A673 (cell line): ENCODE data around the gene MSRB1. TPM values are rescaled to one million over a fixed set of nuclear protein-coding genes. Genes with fewer than 3 reads are reported as not detected.
A peak's percentile ranks its signal among the peaks of the same experiment; 100 is the strongest.

Experiments used
- BruUV-seq: library from RNA; stranded (reverse); fragments of 400-500 nt; replicated peaks from 2 replicates; lab custom pipeline; 2021; lab: Mats Ljungman, UMichigan
- CTCF ChIA-PET: fragments of 300-600 bp; sonication (Branson Sonifier 250); formaldehyde crosslinking; loops from one replicate; lab custom pipeline; 2022; ENCODE audit warnings: antibody characterized with exemption; lab: Charles Lee
- POLR2A ChIA-PET: fragments of 300-600 bp; sonication (Branson Sonifier 250); formaldehyde crosslinking; loops from one replicate; lab custom pipeline; 2022; ENCODE audit warnings: antibody characterized with exemption; ENCODE audit not compliant: low non-redundant PET; lab: Charles Lee
- DNase-seq: peaks from one replicate; pipeline ENCODE4 v3.0.0-alpha.2; 2015; ENCODE audit warnings: low spot score
- H3K27ac ChIP-seq: fragments of 200-600 bp; sonication (generic); 2 replicates; pipeline ENCODE4 v1.5.1; 2016; ENCODE audit warnings: mixed run types, low read depth, mild to moderate bottlenecking, mixed read lengths, antibody characterized with exemption, low read length; ENCODE audit not compliant: poor library complexity, severe bottlenecking
- H3K27me3 ChIP-seq: fragments of 200-600 bp; sonication (generic); replicated peaks from 2 replicates; pipeline ENCODE4 v1.6.1; 2017; ENCODE audit warnings: mixed run types, low read depth, mild to moderate bottlenecking, mixed read lengths, antibody characterized with exemption, low read length; ENCODE audit not compliant: insufficient read depth, poor library complexity
- H3K36me3 ChIP-seq: fragments of 200-600 bp; sonication (generic); 2 replicates; pipeline ENCODE4 v1.6.1; 2016; ENCODE audit warnings: mixed run types, mild to moderate bottlenecking, mixed read lengths, antibody characterized with exemption, low read length; ENCODE audit not compliant: insufficient read depth, poor library complexity, severe bottlenecking
- H3K4me1 ChIP-seq: fragments of 200-600 bp; sonication (generic); 2 replicates; pipeline ENCODE4 v1.6.1; 2017; ENCODE audit warnings: mixed run types, mild to moderate bottlenecking, mixed read lengths, antibody characterized with exemption, low read length; ENCODE audit not compliant: insufficient read depth, poor library complexity, severe bottlenecking
- H3K4me3 ChIP-seq: fragments of 200-600 bp; sonication (generic); 2 replicates; pipeline ENCODE4 v1.5.1; 2016; ENCODE audit warnings: low read depth, mixed run types, mild to moderate bottlenecking, mixed read lengths, low read length; ENCODE audit not compliant: poor library complexity, severe bottlenecking
- H3K9me3 ChIP-seq: fragments of 200-600 bp; sonication (generic); 2 replicates; pipeline ENCODE4 v1.6.1; 2016; ENCODE audit warnings: mixed run types, low read depth, mild to moderate bottlenecking, mixed read lengths, antibody characterized with exemption, low read length; ENCODE audit not compliant: poor library complexity, severe bottlenecking
- CTCF ChIP-seq: fragments of 300-800, 200-600 bp; sonication (generic); conservative IDR thresholded peaks from 2 replicates; pipeline ENCODE4 v1.5.1; 2017; ENCODE audit warnings: low read depth, mild to moderate bottlenecking, antibody characterized with exemption, low read length, moderate library complexity, mixed read lengths
- EZH2 ChIP-seq: fragments of 200-600 bp; sonication (generic); IDR thresholded peaks from 2 replicates; pipeline ENCODE4 v1.6.1; 2017; ENCODE audit warnings: borderline replicate concordance, low read depth, mild to moderate bottlenecking, mixed read lengths, antibody characterized with exemption, low read length; ENCODE audit not compliant: poor library complexity, severe bottlenecking
- intact Hi-C: fragments of 100-400 bp; cut with micrococcal nuclease; formaldehyde crosslinking; loops from one replicate; pipeline ENCODE4 v1.10.0; 2022; ENCODE audit not compliant: unreplicated experiment
- total RNA-seq: library from RNA; stranded (reverse); gene quantifications from 2 replicates; pipeline ENCODE4 v1.2.3, GENCODE V29; 2021

Gene MSRB1
- total RNA-seq, 1 experiment from 2014 or later = 17.7 TPM

GRCh38 chr16:1974157-1975070 lies 31.4 kb upstream of the MSRB1 start:
- ChIA-PET POLR2A (no interaction called here), CTCF (no interaction called here)
- peaks cover 5% of the 10 kb centered on the region for H3K4me1 ChIP-seq
- H3K36me3 ChIP-seq = peaks cover 28% of the 10 kb centered on the region
- H3K27me3 ChIP-seq = no peaks in the 10 kb centered on the region
- no TSS peak for BruUV-seq
- no peak for DNase-seq
- no peak overlapping the region for H3K27ac ChIP-seq
- TF ChIP-seq CTCF (no peak), EZH2 (no peak)
- H3K9me3 ChIP-seq = no peaks in the 10 kb centered on the region
- H3K4me3 ChIP-seq = no peak overlapping the region
- intact Hi-C loops = no loop called here

- H3K9me3 ChIP-seq = no peaks in the 10 kb centered on the region
- BruUV-seq = no TSS peak
- TF ChIP-seq CTCF (no peak), EZH2 (no peak)
Measured at GRCh38 chr16:1973461-1974156, 30.6 kb upstream of the MSRB1 start.

GRCh38 chr16:1972490-1972877 lies 29.5 kb upstream of the MSRB1 start:
- H3K4me1 ChIP-seq = peaks cover 5% of the 10 kb centered on the region
- intact Hi-C loops = no loop called here
- peaks cover 18% of the 10 kb centered on the region for H3K36me3 ChIP-seq
- no peaks in the 10 kb centered on the region for H3K27me3 ChIP-seq
- ChIA-PET CTCF (no interaction called here), POLR2A (no interaction called here)
- peak overlapping the region; percentile 100 for H3K4me3 ChIP-seq
- no TSS peak for BruUV-seq
- no peak for TF ChIP-seq CTCF
- no peak for TF ChIP-seq EZH2
- H3K27ac ChIP-seq = peak overlapping the region; percentile 94
- no peak for DNase-seq
- no peaks in the 10 kb centered on the region for H3K9me3 ChIP-seq

More at GRCh38 chr16:1973461-1974156, 30.6 kb upstream of the MSRB1 start:
- intact Hi-C loops = no loop called here
- CTCF ChIA-PET = no interaction called here
- Histone ChIP-seq H3K27ac (no peak overlapping the region), H3K4me3 (peak overlapping the region; percentile 100), H3K27me3 (no peaks in the 10 kb centered on the region), H3K36me3 (peaks cover 27% of the 10 kb centered on the region), H3K4me1 (peaks cover 5% of the 10 kb centered on the region)
- no peak for DNase-seq
- POLR2A ChIA-PET = no interaction called here
